Muscle of arm (tissue), 12 donors: ENCODE measurements around the gene GIMD1. TPM values are rescaled to one million over a fixed set of nuclear protein-coding genes. Genes with fewer than 3 reads are reported as not detected.

Source experiments
- DNase-seq: peaks from one replicate; pipeline ENCODE4 v3.0.0-alpha.2; 2013
- polyA plus RNA-seq, 12 donors: library from polyadenylated mRNA; unstranded; fragments of 120-200 nt; gene quantifications; one replicate each; pipeline ENCODE4 v1.2.1, GENCODE V29; 2013; ENCODE audit not compliant: insufficient read length in 12 of 12

GIMD1 gene
- polyA plus RNA-seq, 12 donors, result 0.18 TPM; not detected in 11

DNA sequence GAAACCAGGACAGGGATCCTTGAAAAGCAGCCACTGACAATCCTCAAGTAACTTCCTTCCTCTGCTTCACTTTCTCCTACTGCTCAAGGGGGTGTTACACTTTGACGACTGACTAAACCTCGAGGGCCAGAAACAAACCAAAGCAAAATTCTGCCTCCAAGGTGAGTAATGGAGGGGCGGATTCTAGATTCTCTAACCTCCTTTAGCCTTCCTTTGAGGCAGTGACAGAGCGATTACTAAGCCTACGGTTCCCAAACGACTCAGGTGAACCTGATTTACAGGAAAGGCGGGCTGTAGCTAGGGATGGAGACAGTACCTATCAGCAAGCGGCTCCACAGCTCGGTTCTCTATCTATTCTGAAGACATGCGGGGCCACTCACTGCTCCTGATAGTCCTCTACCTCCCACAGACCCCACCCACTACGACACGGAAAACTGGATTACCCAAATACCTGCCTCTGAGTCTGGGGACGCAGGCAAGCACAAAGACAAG, 53.1 kb downstream of the GIMD1 start:
- DNase-seq, result no peak

DNA sequence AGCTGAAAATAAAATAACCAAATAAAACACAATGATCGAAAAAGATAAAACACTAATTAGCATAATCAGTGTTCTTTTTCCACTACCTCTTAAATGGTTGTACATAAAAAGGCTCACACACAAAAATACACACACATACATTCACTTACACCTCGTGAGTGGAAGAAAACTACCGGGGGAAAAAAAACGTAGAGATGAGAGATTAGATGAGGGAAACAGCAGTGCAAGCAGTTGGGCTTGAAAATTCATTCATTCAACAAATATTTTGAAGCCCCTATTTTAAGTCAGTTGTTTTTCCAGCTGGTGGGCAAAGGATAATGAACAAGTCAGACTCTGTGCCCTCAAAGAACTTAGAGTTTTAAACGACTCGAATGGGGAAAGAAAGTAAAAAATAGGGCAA, 53.6 kb downstream of the GIMD1 start:
- DNase-seq, result no peak

DNA sequence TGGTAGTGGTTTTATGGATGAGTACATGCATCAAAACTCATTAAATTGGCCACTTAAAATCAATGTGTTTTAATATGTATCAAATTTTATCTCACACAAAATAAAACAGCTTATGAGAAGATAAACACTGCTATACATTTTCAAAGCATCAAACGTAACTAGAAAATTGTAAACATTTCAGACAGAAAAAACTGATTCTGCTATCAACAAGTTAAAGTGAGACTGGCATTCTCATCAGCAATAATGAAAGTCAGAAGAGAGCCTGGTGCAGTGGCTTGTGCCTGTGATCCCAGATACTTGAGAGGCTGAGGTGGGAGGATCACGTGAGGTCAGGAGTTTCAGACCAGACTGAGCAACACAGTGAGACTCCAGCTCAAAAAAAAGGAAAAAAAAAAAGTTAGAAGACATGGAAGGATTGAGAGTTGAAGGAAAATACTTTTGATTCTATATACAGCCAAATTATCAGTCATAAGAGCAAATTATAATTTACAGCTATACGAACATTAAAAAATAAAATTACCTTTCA, 55.5 kb downstream of the GIMD1 start:
- DNase-seq, result no peak

DNA sequence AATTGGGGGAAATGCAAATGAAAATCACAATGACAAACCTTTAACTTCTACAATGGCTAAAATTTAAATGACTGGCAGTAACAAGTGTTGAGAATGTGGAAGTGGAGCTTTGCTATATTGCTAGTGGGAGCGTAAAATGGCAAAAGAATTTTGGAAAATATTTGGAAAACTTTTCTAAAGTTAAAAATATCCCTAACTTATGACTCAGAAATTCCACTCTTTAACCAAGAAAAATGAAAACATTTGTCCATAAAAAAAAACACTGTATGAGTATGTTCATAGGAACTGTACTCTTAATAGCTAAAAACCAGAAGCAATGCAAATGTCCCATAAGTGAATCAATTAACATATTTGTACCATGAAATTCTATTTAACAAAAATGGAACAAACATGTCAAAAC, 56.2 kb downstream of the GIMD1 start:
- no peak for DNase-seq

Other genes starting within 250 kb of the GIMD1 start
- gene TBCK, start 52.6 kb downstream of the GIMD1 start, polyA plus RNA-seq, result 10 to 100 TPM in 11 of 12 donors, not detected in 1; 12.9 to 39.3 (median 28.9) TPM
- gene AIMP1, start 52.2 kb downstream of the GIMD1 start, polyA plus RNA-seq, result 10 to 100 TPM in 11 of 12 donors, not detected in 1; 41.3 to 59.7 (median 50.0) TPM